ENCODE results near the gene DHRSX. TPM values are rescaled to one million over a fixed set of nuclear protein-coding genes. Genes with fewer than 3 reads are reported as not detected.

The DHRSX gene
- total and polyA plus RNA-seq, 10 of the 15 experiments (the other 5 are each of a cell fraction or from before 2014, with no cell fraction given), result 1.7 to 39.5 (median 16.5) TPM

GRCh38 chrX:2418000-2418399, 82.8 kb downstream of the DHRSX start:
- H3K9me3 ChIP-seq (replicated peaks; ENCODE audit: control insufficient read depth, insufficient read depth, low read length), result peaks cover 2% of the 10 kb centered on the region
- intact Hi-C loops (cut with micrococcal nuclease; ENCODE audit: unreplicated experiment), result no loop called here
- no peaks in the 10 kb centered on the region for H3K36me3 ChIP-seq (ENCODE audit: control insufficient read depth in 2 of 2, insufficient read depth in 2 of 2, low read length in 1 of 2)
- ChIA-PET RAD21 (ENCODE audit: unreplicated experiment) (no interaction called here), POLR2A (no interaction called here), SMC1A (ENCODE audit: uncharacterized antibody, unreplicated experiment) (no interaction called here), CTCF (no interaction called here)
- FAIRE-seq (no peak), DNase-seq (ENCODE audit: low read depth, low spot score) (no peak), ATAC-seq (no peak)
- BruUV-seq (replicated peaks), result no TSS peak
- H3K4me2 ChIP-seq (ENCODE audit: control insufficient read depth, insufficient read depth), result no peak overlapping the region
- no peaks in the 10 kb centered on the region for H3K27me3 ChIP-seq (replicated peaks in 1 of 2; ENCODE audit: control insufficient read depth in 2 of 2, insufficient read depth in 2 of 2, low read length in 1 of 2)
- no peak overlapping the region for H3K4me3 ChIP-seq
- no peaks in the 10 kb centered on the region for H3K79me2 ChIP-seq (ENCODE audit: control insufficient read depth, insufficient read depth, low read length)
- 92% methylated on average over 2 of the region's 2 CpGs for WGBS (ENCODE audit: insufficient coverage, insufficient replicate concordance, low lambda C conversion rate, missing lambda C conversion rate)
- no peaks in the 10 kb centered on the region for H3K4me1 ChIP-seq (ENCODE audit: control insufficient read depth, insufficient read depth, low read length)
- H3K27ac ChIP-seq (ENCODE audit: control insufficient read depth, insufficient read depth), result no peak overlapping the region
- in situ Hi-C loops (cut with MboI), result no loop called here
- TF ChIP-seq CBX5 (IDR thresholded peaks at IDR 0.05; ENCODE audit: low read depth) (no peak), NR2C1 (IDR thresholded peaks at IDR 0.05) (no peak), ZBTB33 (IDR thresholded peaks at IDR 0.05) (no peak), SMARCA5 (IDR thresholded peaks at IDR 0.05) (no peak), WRNIP1 (IDR thresholded peaks at IDR 0.05; ENCODE audit: borderline replicate concordance, low read depth, low read length) (no peak), ZZZ3 (IDR thresholded peaks at IDR 0.05; ENCODE audit: control insufficient read depth, insufficient read length, low read depth) (no peak), EGR1 (IDR thresholded peaks at IDR 0.05; ENCODE audit: borderline replicate concordance in 1 of 2, low read depth in 2 of 2, low read length in 2 of 2) (no peak), MYC (IDR thresholded peaks at IDR 0.05; ENCODE audit: insufficient read depth, insufficient read length, insufficient replicate concordance, low read length, severe bottlenecking) (no peak), ATF7 (IDR thresholded peaks at IDR 0.05; ENCODE audit: low read depth) (no peak), IRF4 (IDR thresholded peaks at IDR 0.05; ENCODE audit: low read depth, low read length) (no peak), NKRF (conservative IDR thresholded peaks at IDR 0.05) (no peak), ZNF207 (IDR thresholded peaks at IDR 0.05; ENCODE audit: borderline replicate concordance) (no peak), CEBPB (IDR thresholded peaks at IDR 0.05; ENCODE audit: borderline replicate concordance in 1 of 2, low read depth in 2 of 2, low read length in 2 of 2) (no peak), FOXM1 (IDR thresholded peaks at IDR 0.05; ENCODE audit: low read depth, low read length) (no peak), ZNF592 (IDR thresholded peaks at IDR 0.05) (no peak), RAD21 (IDR thresholded peaks at IDR 0.05; ENCODE audit: insufficient read depth, low read depth, low read length) (no peak)
- H4K20me1 ChIP-seq (ENCODE audit: control insufficient read depth, insufficient read depth), result no peaks in the 10 kb centered on the region
- H2AFZ ChIP-seq (ENCODE audit: control insufficient read depth, low read depth, low read length), result no peak overlapping the region
- H3K9ac ChIP-seq (ENCODE audit: control insufficient read depth, insufficient read depth, low read length), result no peak overlapping the region
